ENCODE measurements around the gene KHDRBS2. TPM values are rescaled to one million over a fixed set of nuclear protein-coding genes. Genes with fewer than 3 reads are reported as not detected.

KHDRBS2 gene
- total and polyA plus RNA-seq, 2 donors (not counting 1 experiment from before 2014, with no cell fraction given): not detected

DNA sequence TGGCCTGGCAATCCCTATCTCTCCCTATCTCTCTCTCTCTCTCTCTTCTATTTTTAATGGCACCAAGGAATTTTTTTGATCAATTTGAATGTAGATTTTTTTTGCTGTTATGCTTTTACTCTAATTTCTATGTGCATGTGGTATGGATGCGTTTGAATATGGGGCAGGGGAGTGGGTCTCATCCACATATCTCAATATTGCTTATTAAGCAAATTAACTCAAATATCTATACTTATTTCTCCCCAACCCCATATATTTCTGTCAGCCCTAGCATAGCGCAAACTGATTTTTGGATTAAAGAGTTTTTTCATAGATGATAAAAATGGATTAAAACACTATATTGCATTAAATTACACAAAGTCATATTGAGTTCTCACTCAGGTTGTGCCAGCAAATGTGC lies 210.2 kb downstream of the KHDRBS2 start:
- H2AFZ ChIP-seq (ENCODE audit: low read length): no peak overlapping the region
- no peak overlapping the region for H3K4me3 ChIP-seq (replicated peaks in 1 of 4; ENCODE audit: control extremely low read depth in 1 of 4, insufficient read depth in 1 of 4, low read depth in 3 of 4, low read length in 4 of 4)
- H3K27ac ChIP-seq (ENCODE audit: insufficient read depth, low read length): no peak overlapping the region
- TF ChIP-seq, protein P1, sequence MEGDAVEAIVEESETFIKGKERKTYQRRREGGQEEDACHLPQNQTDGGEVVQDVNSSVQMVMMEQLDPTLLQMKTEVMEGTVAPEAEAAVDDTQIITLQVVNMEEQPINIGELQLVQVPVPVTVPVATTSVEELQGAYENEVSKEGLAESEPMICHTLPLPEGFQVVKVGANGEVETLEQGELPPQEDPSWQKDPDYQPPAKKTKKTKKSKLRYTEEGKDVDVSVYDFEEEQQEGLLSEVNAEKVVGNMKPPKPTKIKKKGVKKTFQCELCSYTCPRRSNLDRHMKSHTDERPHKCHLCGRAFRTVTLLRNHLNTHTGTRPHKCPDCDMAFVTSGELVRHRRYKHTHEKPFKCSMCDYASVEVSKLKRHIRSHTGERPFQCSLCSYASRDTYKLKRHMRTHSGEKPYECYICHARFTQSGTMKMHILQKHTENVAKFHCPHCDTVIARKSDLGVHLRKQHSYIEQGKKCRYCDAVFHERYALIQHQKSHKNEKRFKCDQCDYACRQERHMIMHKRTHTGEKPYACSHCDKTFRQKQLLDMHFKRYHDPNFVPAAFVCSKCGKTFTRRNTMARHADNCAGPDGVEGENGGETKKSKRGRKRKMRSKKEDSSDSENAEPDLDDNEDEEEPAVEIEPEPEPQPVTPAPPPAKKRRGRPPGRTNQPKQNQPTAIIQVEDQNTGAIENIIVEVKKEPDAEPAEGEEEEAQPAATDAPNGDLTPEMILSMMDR (conservative IDR thresholded peaks at IDR 0.05 in 1 of 2, IDR thresholded peaks at IDR 0.05 in 1 of 2; ENCODE audit: low read depth in 1 of 2, low read length in 2 of 2): no peak
- no peak for TF ChIP-seq EZH2 (IDR thresholded peaks at IDR 0.05; ENCODE audit: low read length, missing control alignments)
- H3K9me3 ChIP-seq (ENCODE audit: control insufficient read depth, insufficient read depth, low read depth, low read length): no peaks in the 10 kb centered on the region
- DNase-seq (ENCODE audit: low read depth in 2 of 2): no peak
- H3K36me3 ChIP-seq (ENCODE audit: control insufficient read depth, insufficient read depth, low read length): no peaks in the 10 kb centered on the region
- H3K9ac ChIP-seq (ENCODE audit: insufficient read depth, low read length): no peak overlapping the region
- no peaks in the 10 kb centered on the region for H3K4me1 ChIP-seq (ENCODE audit: control insufficient read depth, extremely low read depth, insufficient read depth, low read length)
- H3K79me2 ChIP-seq (ENCODE audit: control insufficient read depth, insufficient read depth, low read length): no peaks in the 10 kb centered on the region
- H4K20me1 ChIP-seq (ENCODE audit: control insufficient read depth, extremely low read depth, insufficient read depth, low read length): no peaks in the 10 kb centered on the region
- H3K27me3 ChIP-seq (ENCODE audit: control insufficient read depth, insufficient read depth, low read length): no peaks in the 10 kb centered on the region
- no peak overlapping the region for H3K4me2 ChIP-seq (ENCODE audit: extremely low read depth, insufficient read depth, low read length)

DNA sequence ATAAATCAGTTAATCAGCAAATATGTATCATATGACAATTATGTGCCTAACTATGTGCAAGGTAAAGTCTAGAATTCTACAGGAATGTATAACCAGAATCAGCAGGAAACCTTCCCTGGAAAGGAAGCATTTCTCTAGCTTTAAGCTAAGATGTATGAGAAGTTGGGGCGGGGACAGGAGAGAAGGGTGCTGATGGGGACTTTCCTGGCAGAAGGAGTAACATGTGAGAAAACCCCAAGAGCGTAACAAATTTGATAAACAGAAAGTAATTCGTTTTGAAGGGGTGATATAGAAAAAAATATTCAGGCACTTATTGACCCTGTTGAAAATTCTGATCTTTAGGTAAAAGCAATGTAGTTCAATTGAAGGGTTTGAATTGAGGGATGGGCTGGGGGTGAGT lies 226.1 kb downstream of the KHDRBS2 start:
- Histone ChIP-seq H3K79me2 (ENCODE audit: control insufficient read depth, insufficient read depth, low read length) (no peaks in the 10 kb centered on the region), H3K4me1 (ENCODE audit: control insufficient read depth, extremely low read depth, insufficient read depth, low read length) (no peaks in the 10 kb centered on the region), H3K4me2 (ENCODE audit: extremely low read depth, insufficient read depth, low read length) (no peak overlapping the region), H3K27me3 (ENCODE audit: control insufficient read depth, insufficient read depth, low read length) (no peaks in the 10 kb centered on the region), H4K20me1 (ENCODE audit: control insufficient read depth, extremely low read depth, insufficient read depth, low read length) (no peaks in the 10 kb centered on the region), H3K36me3 (ENCODE audit: control insufficient read depth, insufficient read depth, low read length) (no peaks in the 10 kb centered on the region), H2AFZ (ENCODE audit: low read length) (no peak overlapping the region), H3K9ac (ENCODE audit: insufficient read depth, low read length) (no peak overlapping the region), H3K9me3 (ENCODE audit: control insufficient read depth, insufficient read depth, low read depth, low read length) (no peaks in the 10 kb centered on the region), H3K27ac (ENCODE audit: insufficient read depth, low read length) (no peak overlapping the region), H3K4me3 (replicated peaks in 1 of 4; ENCODE audit: control extremely low read depth in 1 of 4, insufficient read depth in 1 of 4, low read depth in 3 of 4, low read length in 4 of 4) (no peak overlapping the region)
- no peak for TF ChIP-seq EZH2 (IDR thresholded peaks at IDR 0.05; ENCODE audit: low read length, missing control alignments)
- TF ChIP-seq, protein P1 (conservative IDR thresholded peaks at IDR 0.05 in 1 of 2, IDR thresholded peaks at IDR 0.05 in 1 of 2; ENCODE audit: low read depth in 1 of 2, low read length in 2 of 2): no peak
- DNase-seq (ENCODE audit: low read depth in 2 of 2): no peak

DNA sequence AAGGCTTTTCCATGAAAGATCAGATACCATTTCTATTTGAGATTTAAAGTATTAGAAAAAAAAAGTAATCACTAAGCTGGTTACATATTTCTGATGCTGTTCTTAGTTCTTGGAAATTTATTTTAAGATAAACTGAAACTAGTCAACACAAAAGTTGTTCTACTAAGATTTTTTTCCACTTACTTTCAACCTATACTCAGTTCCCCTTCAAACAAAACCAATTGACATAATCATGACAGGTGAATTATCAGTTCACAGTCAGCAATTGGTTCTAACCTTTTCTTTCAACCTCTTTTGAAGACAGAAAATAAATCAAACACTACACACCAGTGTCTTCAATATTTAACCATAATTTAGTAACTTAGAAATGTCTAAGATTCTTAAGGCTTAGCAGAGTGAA lies 228.7 kb downstream of the KHDRBS2 start:
- H3K9me3 ChIP-seq (ENCODE audit: control insufficient read depth, insufficient read depth, low read depth, low read length): no peaks in the 10 kb centered on the region
- no peak overlapping the region for H3K9ac ChIP-seq (ENCODE audit: insufficient read depth, low read length)
- no peak overlapping the region for H3K4me3 ChIP-seq (replicated peaks in 1 of 4; ENCODE audit: control extremely low read depth in 1 of 4, insufficient read depth in 1 of 4, low read depth in 3 of 4, low read length in 4 of 4)
- no peaks in the 10 kb centered on the region for H3K36me3 ChIP-seq (ENCODE audit: control insufficient read depth, insufficient read depth, low read length)
- H3K27ac ChIP-seq (ENCODE audit: insufficient read depth, low read length): no peak overlapping the region
- DNase-seq (ENCODE audit: low read depth in 2 of 2): no peak
- no peaks in the 10 kb centered on the region for H3K27me3 ChIP-seq (ENCODE audit: control insufficient read depth, insufficient read depth, low read length)
- TF ChIP-seq, protein P1 (conservative IDR thresholded peaks at IDR 0.05 in 1 of 2, IDR thresholded peaks at IDR 0.05 in 1 of 2; ENCODE audit: low read depth in 1 of 2, low read length in 2 of 2): no peak
- no peak for TF ChIP-seq EZH2 (IDR thresholded peaks at IDR 0.05; ENCODE audit: low read length, missing control alignments)
- H3K4me1 ChIP-seq (ENCODE audit: control insufficient read depth, extremely low read depth, insufficient read depth, low read length): no peaks in the 10 kb centered on the region
- H3K79me2 ChIP-seq (ENCODE audit: control insufficient read depth, insufficient read depth, low read length): no peaks in the 10 kb centered on the region
- H3K4me2 ChIP-seq (ENCODE audit: extremely low read depth, insufficient read depth, low read length): no peak overlapping the region
- no peak overlapping the region for H2AFZ ChIP-seq (ENCODE audit: low read length)
- H4K20me1 ChIP-seq (ENCODE audit: control insufficient read depth, extremely low read depth, insufficient read depth, low read length): no peaks in the 10 kb centered on the region

Data from fibroblast of lung (primary cell).